Measurements from ENCODE around the gene UNC13D. TPM values are rescaled to one million over a fixed set of nuclear protein-coding genes. Genes with fewer than 3 reads are reported as not detected.

The UNC13D gene
- total and polyA plus RNA-seq, 2 of the 4 experiments (the other 2 are of a cell fraction): under 0.01 to 0.31 TPM

GRCh38 chr17:75791254-75791653, 53.0 kb downstream of the UNC13D start:
- intact Hi-C loops (cut with micrococcal nuclease): no loop called here
- BruUV-seq (replicated peaks): no TSS peak

More at GRCh38 chr17:75791254-75791653, 53.0 kb downstream of the UNC13D start:
- Histone ChIP-seq H3K36me3 (ENCODE audit: control insufficient read depth, insufficient read depth, low read length) (peaks cover 8% of the 10 kb centered on the region), H3K4me2 (ENCODE audit: low read depth, low read length) (no peak overlapping the region), H4K20me1 (ENCODE audit: insufficient read depth, low read length) (no peaks in the 10 kb centered on the region; the same call in 1 of the 2 replicates), H3K23ac (ENCODE audit: low read depth, low read length) (no peak overlapping the region), H2AFZ (replicated peaks; ENCODE audit: low read length, poor library complexity) (no peak overlapping the region), H4K91ac (ENCODE audit: insufficient read depth, low read depth, low read length) (no peak overlapping the region), H3K56ac (ENCODE audit: extremely low read depth, insufficient read depth, low read length) (no peak overlapping the region), H3K4me1 (ENCODE audit: control insufficient read depth, insufficient read depth, low read length) (peaks cover 4% of the 10 kb centered on the region), H3K18ac (ENCODE audit: low read depth, low read length) (no peak overlapping the region), H3K9me1 (ENCODE audit: insufficient read depth, low read length) (peaks cover 6% of the 10 kb centered on the region), H2BK20ac (ENCODE audit: low read depth, low read length) (no peak overlapping the region), H2BK5ac (ENCODE audit: low read depth, low read length, poor library complexity, severe bottlenecking) (no peak overlapping the region), H3K27ac (ENCODE audit: insufficient read depth, low read length) (no peak overlapping the region), H3K9me3 (ENCODE audit: control insufficient read depth, insufficient read depth, low read length) (no peaks in the 10 kb centered on the region), H2AK9ac (replicated peaks; ENCODE audit: low read depth, low read length, poor library complexity) (no peak overlapping the region), H3K9ac (ENCODE audit: low read depth, low read length) (no peak overlapping the region), H2BK120ac (ENCODE audit: low read depth, low read length) (no peak overlapping the region), H2AK5ac (ENCODE audit: low read depth, low read length) (no peak overlapping the region), H3K79me1 (ENCODE audit: low read depth in 1 of 2, low read length in 2 of 2) (peaks cover 31 to 70% of the 10 kb centered on the region in 2 experiments), H3K14ac (replicated peaks; ENCODE audit: low read depth, low read length) (no peak overlapping the region), H2BK15ac (ENCODE audit: low read depth, low read length) (no peak overlapping the region), H3K4ac (ENCODE audit: low read depth, low read length) (no peak overlapping the region), H4K5ac (ENCODE audit: low read depth, low read length) (no peak overlapping the region), H3K4me3 (ENCODE audit: insufficient read depth, low read depth, low read length) (no peak overlapping the region), H3K27me3 (ENCODE audit: control insufficient read depth, insufficient read depth, low read length) (no peaks in the 10 kb centered on the region), H4K8ac (ENCODE audit: low read depth in 2 of 2, low read length in 2 of 2) (no peak overlapping the region)
- dilution Hi-C loops (cut with HindIII; ENCODE audit: low sequenced_read_pairs, unreplicated experiment): no loop called here
- POLR2A ChIA-PET (ENCODE audit: unreplicated experiment): no interaction called here
- ATAC-seq (ENCODE audit: low read depth) (no peak), DNase-seq (no peak)
- no CpG with 5 or more reads among the region's 6 CpGs for WGBS, 2 experiments (ENCODE audit: extremely low coverage in 2 of 2, insufficient read length in 1 of 2)
- TF ChIP-seq POLR2A (IDR thresholded peaks at IDR 0.05; ENCODE audit: low read depth, low read length) (no peak), CTCF (conservative IDR thresholded peaks at IDR 0.05; ENCODE audit: low read depth, low read length) (no peak), MAFK (IDR thresholded peaks at IDR 0.05; ENCODE audit: low read depth, low read length) (no peak), MAZ (IDR thresholded peaks at IDR 0.05; ENCODE audit: borderline replicate concordance, low read depth, low read length) (no peak), NFE2L2 (IDR thresholded peaks at IDR 0.05; ENCODE audit: low read depth, low read length) (no peak), RAD21 (IDR thresholded peaks at IDR 0.05; ENCODE audit: low read length) (no peak), RCOR1 (IDR thresholded peaks at IDR 0.05; ENCODE audit: insufficient replicate concordance, low read length) (no peak), BHLHE40 (IDR thresholded peaks at IDR 0.05; ENCODE audit: low read depth, low read length) (no peak), FOS (IDR thresholded peaks at IDR 0.05; ENCODE audit: low read depth, low read length) (no peak), RFX5 (IDR thresholded peaks at IDR 0.05; ENCODE audit: low read depth, low read length) (no peak), ELK1 (IDR thresholded peaks at IDR 0.05; ENCODE audit: borderline replicate concordance, low read depth, low read length) (no peak), SMC3 (IDR thresholded peaks at IDR 0.05; ENCODE audit: low read depth, low read length) (no peak), CEBPB (IDR thresholded peaks at IDR 0.05; ENCODE audit: low read depth, low read length) (no peak), CHD1 (IDR thresholded peaks at IDR 0.05; ENCODE audit: low read depth, low read length) (no peak)
- CTCF ChIA-PET: interaction anchor here (0.6 kb wide), 1 partner anchor 109 kb away, joined by 3 read pairs; no protein-coding TSS in a partner anchor
- in situ Hi-C loops (cut with MboI; ENCODE audit: low sequenced_read_pairs): no loop called here

Data from IMR-90 (cell line).